HepG2 (cell line): ENCODE measurements around the gene CIART. TPM values are rescaled to one million over a fixed set of nuclear protein-coding genes. Genes with fewer than 3 reads are reported as not detected.

ENCODE experiments used
- ATF5 ChIP-seq: sonication (generic); formaldehyde crosslinking; IDR thresholded peaks from 2 replicates; pipeline ENCODE4 v1.4.0; 2020; ENCODE audit warnings: mild to moderate bottlenecking, low read depth, missing genetic modification reagents
- E2F5 ChIP-seq: sonication (generic); formaldehyde crosslinking; conservative IDR thresholded peaks from 2 replicates; pipeline ENCODE4 v1.4.0; 2020; ENCODE audit warnings: missing genetic modification reagents
- ETV5 ChIP-seq: IDR thresholded peaks from 2 replicates; pipeline ENCODE4 v1.6.1; 2018; ENCODE audit warnings: missing biosample characterization, missing genetic modification reagents, inconsistent platforms, borderline replicate concordance
- GTF2F1 ChIP-seq: fragments of 150-350 bp; IDR thresholded peaks from 2 replicates; pipeline ENCODE4 v1.6.1; 2014; ENCODE audit warnings: low read length
- IRF9 ChIP-seq: sonication (generic); formaldehyde crosslinking; IDR thresholded peaks from 2 replicates; pipeline ENCODE4 v1.8.0; 2022; ENCODE audit warnings: missing genetic modification reagents, mild to moderate bottlenecking, borderline replicate concordance
- MEF2D ChIP-seq: sonication (generic); formaldehyde crosslinking; IDR thresholded peaks from 2 replicates; pipeline ENCODE4 v1.5.1; 2020; ENCODE audit warnings: mild to moderate bottlenecking, missing genetic modification reagents
- NFKB2 ChIP-seq: sonication (generic); formaldehyde crosslinking; IDR thresholded peaks from 2 replicates; pipeline ENCODE4 v1.4.0; 2020; ENCODE audit warnings: missing genetic modification reagents, borderline replicate concordance
- NFYB ChIP-seq: sonication (generic); formaldehyde crosslinking; IDR thresholded peaks from 2 replicates; pipeline ENCODE4 v1.4.0; 2020; ENCODE audit warnings: missing genetic modification reagents
- RAD21 ChIP-seq: fragments of 450-650 bp; formaldehyde crosslinking; IDR thresholded peaks from 2 replicates; pipeline ENCODE4 v1.5.0; 2020; ENCODE audit warnings: mild to moderate bottlenecking
- RBM22 ChIP-seq: fragments of 200-400 bp; formaldehyde crosslinking; optimal IDR thresholded peaks from 2 replicates; pipeline ENCODE3; 2017; ENCODE audit warnings: mild to moderate bottlenecking, low read length, moderate library complexity
- SAP130 ChIP-seq: IDR thresholded peaks from 2 replicates; pipeline ENCODE4 v1.6.1; 2016; ENCODE audit warnings: low read depth
- SP5 ChIP-seq: IDR thresholded peaks from 2 replicates; pipeline ENCODE4 v1.6.1; 2016; ENCODE audit warnings: low read depth, borderline replicate concordance
- TFDP1 ChIP-seq: IDR thresholded peaks from 2 replicates; pipeline ENCODE4 v1.6.1; 2016; ENCODE audit warnings: missing compliant biosample characterization, missing genetic modification reagents, borderline replicate concordance
- USF2 ChIP-seq, 2 experiments: sonication (generic) in 1 of 2; formaldehyde crosslinking in 1 of 2; IDR thresholded peaks; 2 replicates each; pipeline versions ENCODE4 v1.5.1 to v1.6.1; 2011 to 2020; ENCODE audit warnings: borderline replicate concordance in 1 of 2, low read depth in 1 of 2, low read length in 1 of 2, mild to moderate bottlenecking in 1 of 2, missing genetic modification reagents in 1 of 2, moderate library complexity in 1 of 2
- ZFX ChIP-seq: sonication (generic); formaldehyde crosslinking; IDR thresholded peaks from 2 replicates; pipeline ENCODE4 v1.4.0; 2020; ENCODE audit warnings: mild to moderate bottlenecking, low read depth, missing genetic modification reagents, moderate library complexity
- ZMAT3 ChIP-seq: sonication (generic); formaldehyde crosslinking; conservative IDR thresholded peaks from 2 replicates; pipeline ENCODE4 v1.7.0; 2021; ENCODE audit warnings: missing genetic modification reagents
- ZNF180 ChIP-seq: sonication (generic); formaldehyde crosslinking; IDR thresholded peaks from 2 replicates; pipeline ENCODE4 v1.4.0; 2020; ENCODE audit warnings: low read depth, missing genetic modification reagents, borderline replicate concordance
- ZNF34 ChIP-seq: sonication (generic); formaldehyde crosslinking; IDR thresholded peaks from 2 replicates; pipeline ENCODE4 v1.4.0; 2020; ENCODE audit warnings: mild to moderate bottlenecking, missing genetic modification reagents, borderline replicate concordance
- ZNF530 ChIP-seq: sonication (generic); formaldehyde crosslinking; IDR thresholded peaks from 2 replicates; pipeline ENCODE4 v1.5.0; 2020; ENCODE audit warnings: low read depth, mild to moderate bottlenecking, missing genetic modification reagents
- ZNF546 ChIP-seq: sonication (generic); formaldehyde crosslinking; conservative IDR thresholded peaks from 2 replicates; pipeline ENCODE4 v1.8.1; 2023; ENCODE audit warnings: mild to moderate bottlenecking, missing genetic modification reagents
- ZNF557 ChIP-seq: sonication (generic); formaldehyde crosslinking; IDR thresholded peaks from 2 replicates; pipeline ENCODE4 v1.4.0; 2020; ENCODE audit warnings: missing genetic modification reagents
- ZNF615 ChIP-seq: sonication (generic); formaldehyde crosslinking; IDR thresholded peaks from 2 replicates; pipeline ENCODE4 v1.5.0; 2020; ENCODE audit warnings: mild to moderate bottlenecking, missing genetic modification reagents, borderline replicate concordance
- ZNF616 ChIP-seq: sonication (generic); formaldehyde crosslinking; IDR thresholded peaks from 2 replicates; pipeline ENCODE4 v1.5.0; 2020; ENCODE audit warnings: low read depth, mild to moderate bottlenecking, missing genetic modification reagents
- ZSCAN12 ChIP-seq: sonication (generic); formaldehyde crosslinking; IDR thresholded peaks from 2 replicates; pipeline ENCODE4 v1.9.0; 2021; ENCODE audit warnings: mild to moderate bottlenecking, missing genetic modification reagents
- polyA plus RNA-seq, 8 experiments: library from polyadenylated mRNA; depleted of rRNA in 3 of 8; stranded (reverse) in 7 of 8; unstranded in 1 of 8; fragments of >200 nt; fragmentation: Illumina TruSeq in 4 of 8; extraction: Trizol in 4 of 8; gene quantifications; 2 replicates each; pipeline versions ENCODE4 v1.2.1 to v1.2.3, GENCODE V29; 2011 to 2016; ENCODE audit warnings: low read depth in 4 of 8, missing spikeins in 1 of 8, mixed read lengths in 1 of 8; ENCODE audit not compliant: insufficient read depth in 1 of 8
- total RNA-seq, 5 experiments: library from RNA; depleted of rRNA; stranded (reverse); fragments of >200 nt; fragmentation: Illumina TruSeq; extraction: Trizol; gene quantifications; 2 replicates each; pipeline ENCODE4 v1.2.3, GENCODE V29; 2016; ENCODE audit warnings: low read depth in 1 of 5

The CIART gene
- total and polyA plus RNA-seq, 2 of the 13 experiments (the other 11 are each of a cell fraction or from before 2014, with no cell fraction given): 0.58 TPM; not detected in 1

GRCh38 chr1:150293433-150294253, 11.3 kb downstream of the CIART start, which contains the start of gene MRPS21 (continued):
- no peak for TF ChIP-seq ATF5 (CRISPR knock-in tag)
- TF ChIP-seq RBM22: peak; percentile 78
- peak; percentile 83 for TF ChIP-seq MEF2D (CRISPR knock-in tag)
- no peak for TF ChIP-seq SP5 (CRISPR knock-in tag)
- TF ChIP-seq ZMAT3 (CRISPR knock-in tag): 0 out of 2 replicates have a peak, but pooled peaks have one; percentile 76
- no peak for TF ChIP-seq ZSCAN12 (CRISPR knock-in tag)
- no peak for TF ChIP-seq IRF9
- no peak for TF ChIP-seq ZNF546 (CRISPR knock-in tag)
- TF ChIP-seq GTF2F1: no peak
- TF ChIP-seq ZNF557 (CRISPR knock-in tag): no peak
- no peak for TF ChIP-seq ZNF180 (CRISPR knock-in tag)
- peak; percentile 39 for TF ChIP-seq NFYB (CRISPR knock-in tag)
- TF ChIP-seq TFDP1: peak; percentile 89
- TF ChIP-seq ZNF34 (CRISPR knock-in tag): no peak
- no peak; the same call in 1 of the 2 replicates for TF ChIP-seq NFKB2 (CRISPR knock-in tag)
- peak; percentile 98 for TF ChIP-seq SAP130
- TF ChIP-seq ZNF615 (CRISPR knock-in tag): peak; percentile 58; the same call in 1 of the 2 replicates
- TF ChIP-seq E2F5 (CRISPR knock-in tag): no peak; the same call in 1 of the 2 replicates
- TF ChIP-seq ZNF616 (CRISPR knock-in tag): no peak
- no peak for TF ChIP-seq USF2 (IDR thresholded peaks at IDR 0.05; ENCODE audit: low read depth, low read length)
- TF ChIP-seq USF2 (CRISPR knock-in tag; IDR thresholded peaks at IDR 0.05; ENCODE audit: borderline replicate concordance): no peak
- peak; percentile 85 for TF ChIP-seq ETV5 (CRISPR knock-in tag)
- TF ChIP-seq ZNF530 (CRISPR knock-in tag): no peak; the same call in 1 of the 2 replicates
- no peak for TF ChIP-seq RAD21 (CRISPR knock-in tag)
- peak; percentile 91 for TF ChIP-seq ZFX
